Progenitor cell of endocrine pancreas (in vitro differentiated cells): ENCODE data around the gene USP10. TPM values are rescaled to one million over a fixed set of nuclear protein-coding genes. Genes with fewer than 3 reads are reported as not detected.

ENCODE experiments used
- DNase-seq: peaks from one replicate; pipeline ENCODE4 v3.0.0; 2021; ENCODE audit warnings: low spot score; ENCODE audit not compliant: unreplicated experiment
- H3K27ac Mint-ChIP-seq: 2 replicates; pipeline ENCODE4 v1.8.0; 2021; ENCODE audit warnings: mild to moderate bottlenecking, moderate library complexity, mixed read lengths
- H3K27me3 Mint-ChIP-seq: 2 replicates; pipeline ENCODE4 v1.8.0; 2021; ENCODE audit warnings: mixed read lengths
- H3K36me3 Mint-ChIP-seq: 2 replicates; pipeline ENCODE4 v1.8.0; 2022; ENCODE audit warnings: mixed read lengths; ENCODE audit not compliant: insufficient read depth
- H3K4me1 Mint-ChIP-seq: 2 replicates; pipeline ENCODE4 v1.8.0; 2021; ENCODE audit warnings: low read depth, mixed read lengths
- H3K4me3 Mint-ChIP-seq: 2 replicates; pipeline ENCODE4 v1.8.0; 2021; ENCODE audit warnings: low read depth, mild to moderate bottlenecking, moderate library complexity, mixed read lengths
- H3K9me3 Mint-ChIP-seq: 2 replicates; pipeline ENCODE4 v1.8.0; 2021; ENCODE audit warnings: low read depth, mixed read lengths
- total RNA-seq: library from RNA; stranded (reverse); gene quantifications from 2 replicates; pipeline ENCODE4 v1.2.1, GENCODE V29; 2021
- TF ChIP-seq, protein P1 (sequence below): fragments of 200-600 bp; sonication (generic); IDR thresholded peaks from one replicate; pipeline ENCODE4 v1.5.0; 2021; ENCODE audit warnings: antibody characterized with exemption, mild to moderate bottlenecking; ENCODE audit not compliant: unreplicated experiment

Gene USP10
- total RNA-seq, 1 donor from 2014 or later = 139 TPM

DNA sequence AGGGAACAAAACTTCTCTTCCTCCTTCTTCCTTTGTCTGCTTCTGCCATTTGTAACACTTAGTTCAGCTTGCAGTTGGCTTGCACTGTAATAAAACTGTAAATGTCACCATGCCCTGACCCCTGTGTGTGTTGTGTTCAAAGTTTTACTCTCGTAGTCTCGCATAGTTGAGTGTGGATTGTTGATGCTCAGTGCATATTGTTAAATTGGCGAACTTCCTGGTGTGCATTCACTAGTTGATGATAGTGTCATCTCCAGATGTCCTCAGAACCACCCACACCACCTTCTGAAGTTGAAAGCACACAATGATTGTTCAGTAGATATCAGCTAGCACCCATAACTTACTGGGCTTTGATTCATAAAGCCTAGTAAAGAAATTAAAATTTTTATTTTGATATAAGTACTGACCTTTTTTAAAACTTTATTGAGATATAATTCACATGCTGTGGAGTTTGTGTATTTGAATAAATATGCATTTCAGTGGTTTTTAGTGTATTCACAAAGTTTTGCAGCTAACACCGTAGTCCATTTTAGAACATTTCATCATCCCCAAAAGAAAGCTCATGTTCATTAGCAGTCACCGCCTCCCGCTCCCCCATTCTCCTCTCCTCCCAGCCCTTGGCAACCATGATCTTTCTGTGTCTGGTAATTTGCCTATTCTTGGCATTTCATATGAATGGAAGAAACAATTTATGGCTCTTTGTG, 25.0 kb downstream of the USP10 start:
- H3K4me1 Mint-ChIP-seq = peaks cover 45% of the 10 kb centered on the region
- no peaks in the 10 kb centered on the region for H3K9me3 Mint-ChIP-seq
- H3K36me3 Mint-ChIP-seq = peaks cover 11% of the 10 kb centered on the region
- H3K27ac Mint-ChIP-seq = peak overlapping the region; percentile 89
- H3K4me3 Mint-ChIP-seq = no peak overlapping the region
- DNase-seq = no peak
- TF ChIP-seq, protein P1, sequence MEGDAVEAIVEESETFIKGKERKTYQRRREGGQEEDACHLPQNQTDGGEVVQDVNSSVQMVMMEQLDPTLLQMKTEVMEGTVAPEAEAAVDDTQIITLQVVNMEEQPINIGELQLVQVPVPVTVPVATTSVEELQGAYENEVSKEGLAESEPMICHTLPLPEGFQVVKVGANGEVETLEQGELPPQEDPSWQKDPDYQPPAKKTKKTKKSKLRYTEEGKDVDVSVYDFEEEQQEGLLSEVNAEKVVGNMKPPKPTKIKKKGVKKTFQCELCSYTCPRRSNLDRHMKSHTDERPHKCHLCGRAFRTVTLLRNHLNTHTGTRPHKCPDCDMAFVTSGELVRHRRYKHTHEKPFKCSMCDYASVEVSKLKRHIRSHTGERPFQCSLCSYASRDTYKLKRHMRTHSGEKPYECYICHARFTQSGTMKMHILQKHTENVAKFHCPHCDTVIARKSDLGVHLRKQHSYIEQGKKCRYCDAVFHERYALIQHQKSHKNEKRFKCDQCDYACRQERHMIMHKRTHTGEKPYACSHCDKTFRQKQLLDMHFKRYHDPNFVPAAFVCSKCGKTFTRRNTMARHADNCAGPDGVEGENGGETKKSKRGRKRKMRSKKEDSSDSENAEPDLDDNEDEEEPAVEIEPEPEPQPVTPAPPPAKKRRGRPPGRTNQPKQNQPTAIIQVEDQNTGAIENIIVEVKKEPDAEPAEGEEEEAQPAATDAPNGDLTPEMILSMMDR = no peak
- H3K27me3 Mint-ChIP-seq = no peaks in the 10 kb centered on the region

DNA sequence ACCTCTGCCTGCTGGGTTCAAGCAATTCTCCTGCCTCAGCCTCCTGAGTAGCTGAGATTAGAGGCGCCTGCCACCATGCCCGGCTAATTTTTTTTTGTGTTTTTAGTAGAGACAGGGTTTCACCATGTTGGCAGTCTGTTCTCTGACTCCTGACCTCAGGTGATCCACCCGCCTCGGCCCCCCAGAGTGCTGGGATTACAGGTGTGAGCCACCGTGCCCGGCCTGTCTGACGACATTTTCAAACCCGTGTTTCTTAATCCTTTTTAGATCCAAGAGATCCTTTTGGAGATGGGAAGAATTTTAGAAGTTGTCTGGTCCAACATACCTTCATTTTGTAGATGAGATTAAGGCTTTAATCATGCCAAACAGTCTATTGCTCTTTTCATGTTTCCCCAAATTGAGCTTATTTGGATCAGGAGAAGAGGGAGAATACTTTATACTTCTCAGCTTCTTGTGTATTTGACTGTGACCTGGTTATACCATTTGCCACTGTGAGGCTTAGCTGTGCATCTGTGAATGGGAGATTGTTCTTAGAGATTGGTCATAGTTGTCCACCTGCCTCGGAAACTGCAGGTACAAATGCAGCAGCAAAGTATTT, 25.8 kb downstream of the USP10 start:
- no peaks in the 10 kb centered on the region for H3K9me3 Mint-ChIP-seq
- DNase-seq = no peak
- TF ChIP-seq, protein P1 = no peak
- peaks cover 5% of the 10 kb centered on the region for H3K36me3 Mint-ChIP-seq
- no peaks in the 10 kb centered on the region for H3K27me3 Mint-ChIP-seq
- H3K4me1 Mint-ChIP-seq = peaks cover 51% of the 10 kb centered on the region
- no peak overlapping the region for H3K4me3 Mint-ChIP-seq
- peak overlapping the region; percentile 89 for H3K27ac Mint-ChIP-seq

DNA sequence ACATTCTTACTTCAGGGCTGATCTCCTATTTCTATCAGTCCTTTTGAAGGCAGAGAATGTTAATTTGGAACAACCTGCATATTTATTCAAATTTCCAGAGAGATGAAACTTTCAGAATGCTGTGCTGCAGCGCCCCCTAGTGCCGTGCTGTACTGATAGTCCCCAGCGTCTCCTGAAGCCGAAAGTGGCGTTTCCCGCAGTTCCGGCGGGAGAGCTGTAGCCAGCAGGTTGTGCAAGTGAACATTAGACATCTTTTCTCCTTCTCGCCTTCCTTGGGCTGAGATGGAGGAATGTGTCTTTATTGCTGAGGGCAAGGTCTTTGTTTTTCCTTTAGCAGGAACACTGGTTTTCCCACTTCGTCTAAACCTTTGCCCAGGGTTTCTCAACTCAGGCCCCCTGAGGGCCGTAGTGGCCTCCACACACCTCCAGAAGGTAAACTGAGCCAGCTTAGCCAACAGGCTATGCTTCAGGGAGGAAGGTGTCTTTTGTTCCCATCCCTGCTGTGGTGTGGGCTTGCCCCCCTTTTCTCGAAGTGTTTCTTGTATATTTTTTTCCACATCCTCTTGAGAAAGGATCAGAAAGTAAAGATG, 26.4 kb downstream of the USP10 start:
- Mint-ChIP-seq H3K9me3 (no peaks in the 10 kb centered on the region), H3K27me3 (no peaks in the 10 kb centered on the region), H3K36me3 (peaks cover 3% of the 10 kb centered on the region), H3K4me1 (peaks cover 52% of the 10 kb centered on the region), H3K27ac (peak overlapping the region; percentile 89), H3K4me3 (no peak overlapping the region)
- TF ChIP-seq, protein P1 = peak; percentile 98
- DNase-seq = peak; percentile 76

DNA sequence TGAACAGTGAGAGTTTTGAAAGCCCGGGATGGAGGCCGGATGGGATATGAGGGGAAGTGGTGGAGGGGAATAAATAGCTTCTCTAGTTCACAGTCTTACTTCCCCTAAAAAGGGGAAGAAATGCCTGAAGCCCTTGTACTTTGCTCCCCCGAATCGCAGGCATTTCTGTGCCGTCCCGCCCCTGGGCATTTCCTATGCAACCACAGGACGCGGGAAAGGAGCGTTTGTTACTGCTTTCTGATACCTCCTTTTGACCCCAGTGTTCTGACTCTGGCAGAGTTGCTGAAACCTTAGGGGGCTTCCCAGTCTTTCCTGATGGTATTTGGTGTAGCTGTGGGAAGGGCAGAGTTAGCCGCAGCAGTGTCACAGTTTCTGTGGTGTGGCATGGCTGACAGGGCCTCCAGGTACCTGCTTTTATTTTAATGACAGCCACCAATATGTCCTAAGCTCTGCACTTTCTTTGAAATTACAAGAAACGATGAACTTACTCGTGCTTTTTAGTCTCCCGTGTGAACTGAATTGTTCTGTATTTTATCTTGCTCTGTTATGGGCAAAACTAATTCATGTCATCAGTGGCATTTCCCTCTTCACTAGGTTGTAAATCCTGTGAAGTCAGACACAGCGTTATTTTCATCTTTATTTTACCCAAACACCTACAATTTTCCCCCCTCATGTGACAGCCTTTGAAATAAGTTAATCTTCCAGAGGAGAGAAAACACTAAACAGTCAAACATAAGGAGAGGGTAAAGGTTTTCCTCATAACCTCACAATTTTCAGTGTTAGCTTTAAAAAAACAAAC, 27.1 kb downstream of the USP10 start:
- Mint-ChIP-seq H3K27ac (peak overlapping the region; percentile 84), H3K4me3 (no peak overlapping the region), H3K4me1 (peaks cover 54% of the 10 kb centered on the region), H3K36me3 (peaks cover 2% of the 10 kb centered on the region), H3K27me3 (no peaks in the 10 kb centered on the region), H3K9me3 (no peaks in the 10 kb centered on the region)
- TF ChIP-seq, protein P1 = no peak
- no peak for DNase-seq

DNA sequence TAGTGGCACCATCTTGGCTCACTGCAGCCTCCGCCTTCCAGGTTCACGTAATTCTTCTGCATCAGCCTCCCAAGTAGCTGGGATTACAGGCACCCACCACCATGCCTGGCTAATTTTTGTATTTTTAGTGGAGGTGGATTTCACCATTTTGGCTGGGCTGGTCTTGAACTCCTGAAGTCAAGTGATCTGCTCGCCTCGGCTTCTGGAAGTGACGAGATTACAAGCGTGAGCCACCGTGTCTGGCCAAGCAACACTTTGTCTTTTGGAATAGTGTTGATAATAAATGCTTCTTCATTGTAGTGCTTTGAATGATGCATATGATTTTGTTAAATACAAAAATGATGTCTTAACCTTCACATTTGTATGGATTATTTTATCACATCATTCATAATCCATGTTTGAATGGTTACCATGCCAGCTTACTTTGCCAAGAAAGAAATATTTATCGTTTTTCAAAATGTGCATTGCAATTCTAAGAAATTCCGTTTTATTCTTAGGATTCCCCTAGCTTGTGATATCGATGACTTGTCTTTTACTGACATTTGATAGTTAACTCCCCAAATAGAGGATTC, 29.1 kb downstream of the USP10 start:
- no peaks in the 10 kb centered on the region for H3K9me3 Mint-ChIP-seq
- H3K27me3 Mint-ChIP-seq = no peaks in the 10 kb centered on the region
- H3K4me1 Mint-ChIP-seq = peaks cover 50% of the 10 kb centered on the region
- H3K4me3 Mint-ChIP-seq = no peak overlapping the region
- H3K36me3 Mint-ChIP-seq = no peaks in the 10 kb centered on the region
- no peak for DNase-seq
- TF ChIP-seq, protein P1 = no peak
- H3K27ac Mint-ChIP-seq = peak overlapping the region; percentile 37
